HG03060 (cell line): ENCODE data around the gene ECE2.
A peak's percentile ranks its signal among the peaks of the same experiment; 100 is the strongest.

Experiments
- ATAC-seq: cut with Tn5 transposase; IDR thresholded peaks from one replicate; pipeline ENCODE4 v1.9.1; 2021; ENCODE audit warnings: low read depth, moderate number of reproducible peaks; ENCODE audit not compliant: unreplicated experiment

Gene ECE2

GRCh38 chr3:184239708-184240107, 36.1 kb upstream of the ECE2 start:
- ATAC-seq: no peak

GRCh38 chr3:184240384-184241140, 35.3 kb upstream of the ECE2 start:
- no peak for ATAC-seq

DNA sequence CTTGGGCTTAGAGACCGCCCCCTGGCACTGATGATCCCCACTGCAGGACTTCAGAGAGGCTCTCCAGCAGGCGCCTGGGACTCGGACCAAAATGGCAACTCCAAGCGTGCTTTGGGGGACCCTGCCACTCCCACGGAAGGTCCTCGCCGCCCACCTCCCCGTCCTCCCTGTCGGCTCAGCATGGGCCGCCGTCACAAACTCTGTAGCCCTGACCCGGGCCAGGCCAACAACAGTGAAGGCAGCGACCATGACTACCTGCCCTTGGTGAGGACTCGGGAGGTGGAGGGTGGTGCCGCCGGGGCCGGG, 34.7 kb upstream of the ECE2 start:
- ATAC-seq: no peak

DNA sequence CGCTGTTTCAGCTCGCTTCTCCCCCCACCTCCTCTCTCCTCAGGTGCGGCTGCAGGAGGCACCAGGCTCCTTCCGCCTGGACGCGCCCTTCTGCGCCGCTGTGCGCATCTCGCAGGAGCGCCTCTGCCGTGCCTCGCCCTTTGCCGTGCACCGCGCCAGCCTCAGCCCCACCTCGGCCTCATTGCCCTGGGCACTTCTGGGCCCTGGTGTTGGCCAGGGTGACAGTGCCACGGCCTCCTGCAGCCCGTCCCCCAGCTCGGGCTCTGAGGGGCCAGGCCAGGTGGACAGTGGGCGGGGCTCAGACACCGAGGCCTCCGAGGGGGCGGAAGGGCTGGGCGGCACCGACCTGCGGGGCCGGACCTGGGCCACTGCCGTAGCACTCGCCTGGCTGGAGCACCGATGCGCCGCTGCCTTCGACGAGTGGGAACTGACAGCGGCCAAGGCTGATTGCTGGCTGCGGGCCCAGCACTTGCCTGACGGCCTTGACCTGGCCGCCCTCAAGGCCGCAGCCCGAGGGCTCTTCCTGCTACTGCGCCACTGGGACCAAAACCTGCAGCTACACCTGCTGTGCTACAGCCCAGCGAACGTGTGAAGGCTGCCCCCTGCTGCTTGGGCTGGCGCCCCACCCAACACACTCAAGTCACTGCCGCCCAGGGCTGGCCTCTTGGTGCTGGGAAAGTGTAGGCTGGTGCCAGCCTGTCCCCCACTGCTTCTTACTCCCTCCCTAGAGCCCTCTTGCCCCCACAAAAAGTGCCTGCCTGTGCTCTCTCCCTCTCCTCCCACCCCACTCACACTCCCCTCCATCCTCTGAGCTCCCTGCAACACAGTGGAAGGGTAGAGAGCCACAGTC, 34.1 kb upstream of the ECE2 start:
- no peak for ATAC-seq

DNA sequence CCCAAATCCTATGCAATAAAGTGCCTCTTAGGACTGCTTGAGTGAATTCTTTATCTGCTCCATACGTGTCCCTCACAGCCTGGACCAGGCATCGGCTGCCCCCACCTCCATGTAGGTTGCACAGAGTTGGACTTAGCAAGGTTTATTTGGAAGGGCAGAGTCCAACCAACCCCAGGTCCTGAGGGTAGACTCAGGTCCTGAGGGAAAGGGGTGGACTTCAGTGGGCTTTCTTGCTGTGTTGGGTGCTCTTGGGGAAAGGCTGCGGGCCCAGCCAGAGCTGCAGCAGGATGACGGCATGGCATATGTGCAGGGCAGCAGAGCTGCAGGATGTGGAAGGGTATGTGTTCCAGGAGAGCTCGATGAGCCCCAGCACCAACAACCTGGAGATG, 33.5 kb upstream of the ECE2 start:
- no peak for ATAC-seq

- ATAC-seq: no peak
Measured at GRCh38 chr3:184248454-184249411, 27.1 kb upstream of the ECE2 start, which contains the start of gene ALG3. TSS of gene ALG3 (minus strand) at chr3:184248962. CDS start at chr3:184248940, 22 bp downstream.

DNA sequence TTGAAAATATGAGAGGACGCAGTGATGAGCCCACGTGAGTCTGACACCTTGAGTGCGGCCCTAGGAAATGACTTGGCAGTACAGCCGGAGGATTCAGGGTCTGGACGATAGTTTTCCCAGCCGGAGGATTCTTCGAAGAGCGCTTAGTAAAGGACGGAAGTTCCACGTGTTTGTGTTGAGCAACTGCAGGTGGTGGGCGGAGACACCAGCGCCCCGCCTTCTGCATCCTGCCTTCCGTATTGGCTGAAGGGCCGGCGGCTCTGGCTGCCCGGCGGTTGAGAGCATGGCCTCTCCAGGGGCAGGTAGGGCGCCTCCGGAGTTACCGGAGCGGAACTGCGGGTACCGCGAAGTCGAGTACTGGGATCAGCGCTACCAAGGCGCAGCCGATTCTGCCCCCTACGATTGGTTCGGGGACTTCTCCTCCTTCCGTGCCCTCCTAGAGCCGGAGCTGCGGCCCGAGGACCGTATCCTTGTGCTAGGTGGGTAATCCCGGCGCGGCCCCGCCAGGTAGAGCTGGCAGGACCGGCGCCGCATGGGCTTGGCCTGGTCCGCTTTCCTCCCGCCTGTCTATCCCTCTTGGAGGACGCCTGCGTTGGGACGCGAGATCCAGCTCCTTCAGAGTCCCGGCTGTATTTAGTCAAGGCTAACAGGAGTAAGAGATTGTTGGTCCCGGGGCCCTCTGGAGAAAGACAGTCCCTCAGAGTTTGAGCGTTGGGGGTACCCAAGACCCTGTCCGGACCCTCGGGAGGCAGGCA, 26.2 kb upstream of the ECE2 start, which contains the start of gene EEF1AKMT4:
EEF1AKMT4 (plus strand) TSS at position 261 of the 755 bp plus-strand sequence; CDS start at position 284, 23 bp downstream.
- peak; percentile 78 for ATAC-seq

DNA sequence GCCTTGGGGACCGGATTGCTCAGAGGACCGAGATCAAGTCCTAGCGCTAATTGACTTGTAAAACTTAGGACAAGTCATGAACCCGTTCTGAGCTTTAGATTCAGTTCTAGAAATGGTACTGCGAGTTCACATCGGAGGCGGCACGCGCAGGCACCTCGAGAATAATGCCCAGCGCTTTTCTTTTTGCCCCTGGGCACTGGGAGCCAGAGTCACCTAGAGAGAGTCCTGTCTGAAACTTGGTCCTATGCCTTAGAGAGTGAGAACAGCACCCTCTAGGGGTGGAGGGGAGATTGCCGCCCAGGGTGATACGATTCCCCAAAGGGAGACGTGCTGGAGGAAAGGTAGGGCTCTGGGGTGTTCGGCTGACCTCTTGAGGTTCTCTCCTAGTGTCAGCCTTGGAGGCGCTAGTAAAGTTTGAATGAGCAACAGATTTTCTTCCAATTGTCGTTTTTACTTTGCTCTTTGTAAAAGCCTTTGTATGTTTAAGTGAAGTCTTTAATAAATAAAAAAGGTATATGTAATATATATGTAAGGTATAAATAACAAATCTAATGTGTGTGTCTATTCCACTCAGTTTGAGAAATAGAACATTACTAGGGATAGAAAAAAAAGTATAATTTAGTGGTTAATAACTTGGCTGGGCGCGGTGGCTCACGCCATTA, 25.5 kb upstream of the ECE2 start:
- ATAC-seq: peak; percentile 59

GRCh38 chr3:184255291-184256039, 20.4 kb upstream of the ECE2 start:
- ATAC-seq: no peak

DNA sequence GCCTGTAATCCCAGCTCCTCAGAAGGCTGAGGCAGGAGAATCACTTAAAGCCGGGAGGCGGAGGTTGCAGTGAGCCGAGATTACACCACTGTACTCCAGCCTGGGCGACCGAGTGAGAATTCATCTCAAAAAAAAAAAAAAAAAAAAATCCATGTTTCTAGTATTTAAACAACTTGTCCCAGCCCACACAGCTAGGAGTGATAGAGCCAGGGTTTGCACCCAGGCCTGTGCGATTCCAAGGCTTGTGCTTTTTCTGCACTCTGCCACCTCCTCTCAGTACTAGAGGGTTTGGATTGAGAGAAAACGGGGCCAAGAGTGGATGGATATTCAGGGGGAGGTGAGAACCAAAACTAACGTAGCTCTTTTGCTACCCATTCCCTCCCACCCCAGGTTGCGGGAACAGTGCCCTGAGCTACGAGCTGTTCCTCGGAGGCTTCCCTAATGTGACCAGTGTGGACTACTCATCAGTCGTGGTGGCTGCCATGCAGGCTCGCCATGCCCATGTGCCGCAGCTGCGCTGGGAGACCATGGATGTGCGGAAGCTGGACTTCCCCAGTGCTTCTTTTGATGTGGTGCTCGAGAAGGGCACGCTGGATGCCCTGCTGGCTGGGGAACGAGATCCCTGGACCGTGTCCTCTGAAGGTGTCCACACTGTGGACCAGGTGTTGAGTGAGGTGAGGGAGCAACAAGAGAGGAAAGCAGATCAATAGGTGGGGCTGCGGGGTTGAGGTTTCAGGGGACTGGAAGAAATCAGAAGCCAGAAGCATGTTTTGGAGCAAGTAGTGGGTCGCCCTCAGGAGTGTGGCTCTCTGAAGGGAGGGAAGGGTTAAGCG, 18.5 kb upstream of the ECE2 start:
- no peak for ATAC-seq

DNA sequence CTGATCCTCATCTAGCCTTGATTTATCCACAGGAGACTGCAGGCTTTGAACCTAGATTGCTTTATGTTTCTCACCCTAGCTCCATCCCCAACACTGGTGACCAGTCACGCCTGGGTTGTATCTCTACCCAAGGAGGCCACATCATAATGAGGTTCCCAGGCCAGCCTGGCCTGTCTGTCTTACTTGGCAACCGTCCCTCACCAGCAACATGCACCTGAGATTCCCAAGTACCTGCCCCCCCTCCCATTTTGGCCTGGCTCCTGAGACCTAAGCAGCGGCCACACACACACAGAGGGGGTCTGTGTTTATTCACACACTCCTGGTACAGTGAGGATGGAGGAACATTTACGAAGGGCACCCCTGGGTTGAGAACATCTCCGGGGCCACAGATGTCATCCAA, 16.9 kb upstream of the ECE2 start:
- ATAC-seq: no peak

- no peak for ATAC-seq
Measured at GRCh38 chr3:184259396-184259877, 16.4 kb upstream of the ECE2 start.

DNA sequence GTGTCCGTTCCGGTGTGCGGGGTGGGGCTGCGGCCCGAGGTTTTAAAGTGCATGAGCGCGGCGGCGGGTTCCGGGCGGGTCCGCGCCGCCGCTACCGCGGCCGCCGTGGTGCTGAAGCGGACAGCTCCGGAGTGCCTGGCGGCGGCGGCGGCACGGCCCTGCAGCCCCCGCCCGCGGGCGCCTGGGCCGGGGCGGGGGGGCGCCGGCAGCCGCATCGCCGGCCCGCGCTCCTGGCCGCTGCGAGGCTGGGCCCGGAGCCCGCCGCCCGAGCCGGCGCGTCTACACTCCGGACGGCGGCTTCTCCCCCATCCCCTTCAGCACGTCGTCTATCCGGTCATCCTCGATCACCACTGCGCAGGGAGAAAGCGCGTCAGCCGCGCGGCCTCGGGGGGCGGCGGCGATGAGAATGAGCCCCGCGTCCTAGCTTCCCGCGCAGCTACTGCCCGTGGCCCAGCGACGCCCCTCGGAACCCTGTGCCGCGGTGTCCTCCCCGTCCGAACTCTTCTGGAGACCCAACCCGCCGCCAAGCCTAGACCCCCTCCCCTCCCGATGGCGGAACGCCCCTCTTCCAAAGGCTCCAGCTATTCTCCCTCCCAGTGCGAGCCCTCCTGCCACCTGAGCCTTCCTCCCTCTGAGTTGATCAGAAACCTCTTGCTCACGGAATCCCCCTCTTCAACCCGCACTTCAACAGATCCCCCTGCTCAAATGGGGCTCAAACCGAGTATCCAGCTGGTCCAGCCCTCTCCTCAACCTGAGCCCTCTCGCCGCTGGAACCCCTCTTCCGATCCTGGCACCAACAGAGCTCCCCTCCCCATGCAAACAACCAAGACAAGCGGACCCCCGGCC, 15.7 kb upstream of the ECE2 start:
- ATAC-seq: no peak

GRCh38 chr3:184260724-184261269, 15.0 kb upstream of the ECE2 start:
- no peak for ATAC-seq

GRCh38 chr3:184261270-184261853, 14.5 kb upstream of the ECE2 start, which contains the start of gene CAMK2N2:
TSS of gene CAMK2N2 (minus strand) at chr3:184261553. CDS start at chr3:184261285, 268 bp downstream.
- no peak for ATAC-seq
